Neural cell (in vitro differentiated cells): ENCODE data around the gene CD8B2.

Experiments
- EP300 ChIP-seq: fragments of 450-650 bp; conservative IDR thresholded peaks from 2 replicates; pipeline ENCODE4 v1.6.1; 2014; ENCODE audit warnings: antibody characterized with exemption, mild to moderate bottlenecking, moderate library complexity; ENCODE audit not compliant: poor library complexity, severe bottlenecking
- EZH2 ChIP-seq: fragments of 200-600, 300-800 bp; shearing (Covaris generic), sonication (generic); IDR thresholded peaks from 2 replicates; pipeline ENCODE4 v1.6.1; 2014; ENCODE audit warnings: antibody characterized with exemption, low read length, borderline replicate concordance, mild to moderate bottlenecking; ENCODE audit not compliant: insufficient read depth, poor library complexity, severe bottlenecking
- POLR2AphosphoS5 ChIP-seq: IDR thresholded peaks from 2 replicates; pipeline ENCODE4 v1.6.1; 2012
- RAD21 ChIP-seq: fragments of 450-650 bp; conservative IDR thresholded peaks from 2 replicates; pipeline ENCODE4 v1.6.1; 2014; ENCODE audit warnings: antibody characterized with exemption, mild to moderate bottlenecking, moderate library complexity
- TAF1 ChIP-seq: IDR thresholded peaks from 2 replicates; pipeline ENCODE4 v1.6.1; 2012; ENCODE audit warnings: low read depth
- TF ChIP-seq, protein P1 (sequence below): fragments of 450-650 bp; IDR thresholded peaks from 2 replicates; pipeline ENCODE4 v1.5.1; 2014; ENCODE audit warnings: antibody characterized with exemption, mild to moderate bottlenecking, moderate library complexity; ENCODE audit not compliant: poor library complexity, severe bottlenecking
- TF ChIP-seq, protein P2 (sequence below): IDR thresholded peaks from 2 replicates; pipeline ENCODE4 v1.6.1; 2012; ENCODE audit warnings: borderline replicate concordance

DNA sequence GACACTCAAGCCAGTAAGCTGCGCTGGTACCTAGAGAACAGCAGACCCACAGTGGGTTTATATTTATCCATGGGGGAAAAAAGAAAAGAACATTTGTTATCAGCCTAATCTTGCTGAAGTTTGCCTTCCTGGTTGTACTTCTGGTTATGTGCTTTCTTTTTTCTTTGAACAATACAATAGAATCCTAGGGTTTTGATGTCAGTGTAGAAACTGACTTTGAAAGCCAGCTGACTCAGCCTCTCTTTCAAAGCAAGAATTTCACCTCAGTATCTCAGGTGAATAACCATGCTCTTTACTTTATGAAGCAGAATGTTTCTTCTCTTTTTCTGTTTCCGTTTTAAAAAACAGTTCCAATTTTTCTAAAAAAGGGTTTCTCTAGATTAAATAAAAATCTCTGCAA is 78.4 kb downstream of the CD8B2 start:
- TF ChIP-seq, protein P1, sequence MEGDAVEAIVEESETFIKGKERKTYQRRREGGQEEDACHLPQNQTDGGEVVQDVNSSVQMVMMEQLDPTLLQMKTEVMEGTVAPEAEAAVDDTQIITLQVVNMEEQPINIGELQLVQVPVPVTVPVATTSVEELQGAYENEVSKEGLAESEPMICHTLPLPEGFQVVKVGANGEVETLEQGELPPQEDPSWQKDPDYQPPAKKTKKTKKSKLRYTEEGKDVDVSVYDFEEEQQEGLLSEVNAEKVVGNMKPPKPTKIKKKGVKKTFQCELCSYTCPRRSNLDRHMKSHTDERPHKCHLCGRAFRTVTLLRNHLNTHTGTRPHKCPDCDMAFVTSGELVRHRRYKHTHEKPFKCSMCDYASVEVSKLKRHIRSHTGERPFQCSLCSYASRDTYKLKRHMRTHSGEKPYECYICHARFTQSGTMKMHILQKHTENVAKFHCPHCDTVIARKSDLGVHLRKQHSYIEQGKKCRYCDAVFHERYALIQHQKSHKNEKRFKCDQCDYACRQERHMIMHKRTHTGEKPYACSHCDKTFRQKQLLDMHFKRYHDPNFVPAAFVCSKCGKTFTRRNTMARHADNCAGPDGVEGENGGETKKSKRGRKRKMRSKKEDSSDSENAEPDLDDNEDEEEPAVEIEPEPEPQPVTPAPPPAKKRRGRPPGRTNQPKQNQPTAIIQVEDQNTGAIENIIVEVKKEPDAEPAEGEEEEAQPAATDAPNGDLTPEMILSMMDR: no peak
- TF ChIP-seq TAF1: no peak
- TF ChIP-seq RAD21: no peak
- TF ChIP-seq, protein P2, sequence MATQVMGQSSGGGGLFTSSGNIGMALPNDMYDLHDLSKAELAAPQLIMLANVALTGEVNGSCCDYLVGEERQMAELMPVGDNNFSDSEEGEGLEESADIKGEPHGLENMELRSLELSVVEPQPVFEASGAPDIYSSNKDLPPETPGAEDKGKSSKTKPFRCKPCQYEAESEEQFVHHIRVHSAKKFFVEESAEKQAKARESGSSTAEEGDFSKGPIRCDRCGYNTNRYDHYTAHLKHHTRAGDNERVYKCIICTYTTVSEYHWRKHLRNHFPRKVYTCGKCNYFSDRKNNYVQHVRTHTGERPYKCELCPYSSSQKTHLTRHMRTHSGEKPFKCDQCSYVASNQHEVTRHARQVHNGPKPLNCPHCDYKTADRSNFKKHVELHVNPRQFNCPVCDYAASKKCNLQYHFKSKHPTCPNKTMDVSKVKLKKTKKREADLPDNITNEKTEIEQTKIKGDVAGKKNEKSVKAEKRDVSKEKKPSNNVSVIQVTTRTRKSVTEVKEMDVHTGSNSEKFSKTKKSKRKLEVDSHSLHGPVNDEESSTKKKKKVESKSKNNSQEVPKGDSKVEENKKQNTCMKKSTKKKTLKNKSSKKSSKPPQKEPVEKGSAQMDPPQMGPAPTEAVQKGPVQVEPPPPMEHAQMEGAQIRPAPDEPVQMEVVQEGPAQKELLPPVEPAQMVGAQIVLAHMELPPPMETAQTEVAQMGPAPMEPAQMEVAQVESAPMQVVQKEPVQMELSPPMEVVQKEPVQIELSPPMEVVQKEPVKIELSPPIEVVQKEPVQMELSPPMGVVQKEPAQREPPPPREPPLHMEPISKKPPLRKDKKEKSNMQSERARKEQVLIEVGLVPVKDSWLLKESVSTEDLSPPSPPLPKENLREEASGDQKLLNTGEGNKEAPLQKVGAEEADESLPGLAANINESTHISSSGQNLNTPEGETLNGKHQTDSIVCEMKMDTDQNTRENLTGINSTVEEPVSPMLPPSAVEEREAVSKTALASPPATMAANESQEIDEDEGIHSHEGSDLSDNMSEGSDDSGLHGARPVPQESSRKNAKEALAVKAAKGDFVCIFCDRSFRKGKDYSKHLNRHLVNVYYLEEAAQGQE: no peak
- no peak for TF ChIP-seq EZH2
- TF ChIP-seq EP300: no peak
- no peak for TF ChIP-seq POLR2AphosphoS5
